Body of pancreas (tissue), 4 donors: ENCODE data around the gene UROD. TPM values are rescaled to one million over a fixed set of nuclear protein-coding genes. Genes with fewer than 3 reads are reported as not detected.

Experiments
- ATAC-seq: fragments of 150-250 bp; one replicate; pipeline ENCODE4 v1.9.1; 2016
- DNase-seq, 4 donors: peaks; one replicate each; pipeline ENCODE4 v3.0.0-alpha.2; 2019
- H3K27ac ChIP-seq, 4 donors: fragments of 200-600 bp; sonication (generic); 1 replicate in 3 of 4; 2 replicates in 1 of 4; pipeline versions ENCODE4 v1.5.1 to v1.6.1; 2016 to 2019; ENCODE audit warnings: mild to moderate bottlenecking in 1 of 4, mixed read lengths in 1 of 4, moderate library complexity in 1 of 4
- H3K27me3 ChIP-seq, 2 donors: fragments of 200-600 bp; sonication (generic); one replicate each; pipeline ENCODE4 v1.6.0; 2016; ENCODE audit warnings: mild to moderate bottlenecking in 1 of 2
- H3K36me3 ChIP-seq, 2 donors: fragments of 200-600 bp; sonication (generic); replicated peaks in 1 of 2; 2 replicates each; pipeline ENCODE4 v1.5.1; 2016; ENCODE audit warnings: low read depth in 2 of 2; ENCODE audit not compliant: insufficient read depth in 1 of 2
- H3K4me1 ChIP-seq: fragments of 200-600 bp; sonication (generic); one replicate; pipeline ENCODE4 v1.6.0; 2016
- H3K4me3 ChIP-seq, 2 donors: fragments of 200-600 bp; sonication (generic); 1 replicate in 1 of 2; 2 replicates in 1 of 2; pipeline ENCODE4 v1.5.1; 2016 to 2019
- H3K9me3 ChIP-seq, 3 donors: fragments of 200-600 bp; sonication (generic); 1 replicate in 2 of 3; 2 replicates in 1 of 3; pipeline ENCODE4 v1.5.1; 2016
- CTCF ChIP-seq, 7 experiments: fragments of 450-650 bp in 4 of 7; fragments of 200-600 bp in 3 of 7; sonication (generic) in 3 of 7; IDR thresholded peaks; one replicate each; pipeline ENCODE4 v1.5.1; 2016 to 2019; ENCODE audit warnings: antibody characterized with exemption in 7 of 7
- POLR2A ChIP-seq, 3 donors: fragments of 450-650 bp; IDR thresholded peaks; one replicate each; pipeline ENCODE4 v1.6.1; 2016; ENCODE audit warnings: antibody characterized with exemption in 3 of 3, mild to moderate bottlenecking in 2 of 3
- WGBS, 2 donors: methylation state at CpG; one replicate each; pipeline ENCODE4 v1.1.5; 2017; 5-methylcytosine and 5-hydroxymethylcytosine counted together
- intact Hi-C: fragments of 100-400 bp; cut with DNase I; formaldehyde crosslinking; loops from one replicate; pipeline ENCODE4 v1.15.1; 2023
- total RNA-seq, 2 donors: library from RNA; depleted of rRNA; stranded (reverse); fragments of >200 nt; gene quantifications; one replicate each; pipeline ENCODE4 v1.1.0, GENCODE V29; 2016

UROD gene
- total RNA-seq, 2 donors from 2014 or later = 32.2 to 39.6 TPM

- no peak overlapping the region for H3K27ac ChIP-seq
- no peaks in the 10 kb centered on the region for H3K9me3 ChIP-seq
- H3K4me3 ChIP-seq = no peak overlapping the region
- peaks cover 23% of the 10 kb centered on the region for H3K4me1 ChIP-seq
- DNase-seq (no peak), ATAC-seq (no peak)
- H3K36me3 ChIP-seq = peaks cover 9 to 52% of the 10 kb centered on the region in 2 donors
- intact Hi-C loops = no loop called here
- TF ChIP-seq POLR2A (IDR thresholded peaks at IDR 0.05) (no peak), CTCF (IDR thresholded peaks at IDR 0.05) (no peak)
- WGBS, 2 donors = 82 to 86% methylated on average over 5 to 11 of the region's 11 CpGs
- no peaks in the 10 kb centered on the region for H3K27me3 ChIP-seq
Observed at GRCh38 chr1:45007311-45007710, 4.7 kb upstream of the UROD start.

GRCh38 chr1:45008076-45008475 lies 4.0 kb upstream of the UROD start:
- no peak for DNase-seq
- peaks cover 31% of the 10 kb centered on the region for H3K4me1 ChIP-seq
- H3K36me3 ChIP-seq = peaks cover 9 to 50% of the 10 kb centered on the region in 2 donors
- H3K9me3 ChIP-seq = no peaks in the 10 kb centered on the region
- no peaks in the 10 kb centered on the region for H3K27me3 ChIP-seq
- ATAC-seq = no peak
- no peak overlapping the region for H3K27ac ChIP-seq
- TF ChIP-seq POLR2A (IDR thresholded peaks at IDR 0.05) (no peak), CTCF (IDR thresholded peaks at IDR 0.05) (no peak)
- H3K4me3 ChIP-seq = no peak overlapping the region
- WGBS, 2 donors = 78 to 79% methylated on average over 3 of the region's 3 CpGs
- intact Hi-C loops = no loop called here

GRCh38 chr1:45008516-45008915 lies 3.5 kb upstream of the UROD start:
- Histone ChIP-seq H3K9me3 (no peaks in the 10 kb centered on the region), H3K36me3 (peaks cover 5 to 47% of the 10 kb centered on the region in 2 donors), H3K4me1 (peaks cover 35% of the 10 kb centered on the region), H3K27ac (no peak overlapping the region), H3K4me3 (no peak overlapping the region), H3K27me3 (no peaks in the 10 kb centered on the region)
- ATAC-seq (no peak), DNase-seq (no peak)
- 86 to 90% methylated on average over 8 to 12 of the region's 12 CpGs for WGBS, 2 donors
- no peak for TF ChIP-seq CTCF (IDR thresholded peaks at IDR 0.05)
- no peak for TF ChIP-seq POLR2A (IDR thresholded peaks at IDR 0.05)
- intact Hi-C loops = no loop called here

- H3K4me3 ChIP-seq = no peak overlapping the region
- TF ChIP-seq POLR2A (IDR thresholded peaks at IDR 0.05) = no peak
- no peak for TF ChIP-seq CTCF (IDR thresholded peaks at IDR 0.05)
- H3K4me1 ChIP-seq = peaks cover 39% of the 10 kb centered on the region
- H3K27me3 ChIP-seq = no peaks in the 10 kb centered on the region
- WGBS, 2 donors = 88 to 95% methylated on average over 9 to 11 of the region's 11 CpGs
- DNase-seq = no peak
- peaks cover 5 to 38% of the 10 kb centered on the region in 2 donors for H3K36me3 ChIP-seq
- no peaks in the 10 kb centered on the region for H3K9me3 ChIP-seq
- intact Hi-C loops = no loop called here
- ATAC-seq = no peak
- H3K27ac ChIP-seq = no peak overlapping the region
Observed at GRCh38 chr1:45009296-45009865, 2.7 kb upstream of the UROD start.
